Measurements from ENCODE around the gene NDUFS3. TPM values are rescaled to one million over a fixed set of nuclear protein-coding genes. Genes with fewer than 3 reads are reported as not detected.
A peak's percentile ranks its signal among the peaks of the same experiment; 100 is the strongest.

Gene NDUFS3
- total and polyA plus RNA-seq, 2 of the 13 experiments (the other 11 are each of a cell fraction or from before 2014, with no cell fraction given) = 151 to 184 TPM

DNA sequence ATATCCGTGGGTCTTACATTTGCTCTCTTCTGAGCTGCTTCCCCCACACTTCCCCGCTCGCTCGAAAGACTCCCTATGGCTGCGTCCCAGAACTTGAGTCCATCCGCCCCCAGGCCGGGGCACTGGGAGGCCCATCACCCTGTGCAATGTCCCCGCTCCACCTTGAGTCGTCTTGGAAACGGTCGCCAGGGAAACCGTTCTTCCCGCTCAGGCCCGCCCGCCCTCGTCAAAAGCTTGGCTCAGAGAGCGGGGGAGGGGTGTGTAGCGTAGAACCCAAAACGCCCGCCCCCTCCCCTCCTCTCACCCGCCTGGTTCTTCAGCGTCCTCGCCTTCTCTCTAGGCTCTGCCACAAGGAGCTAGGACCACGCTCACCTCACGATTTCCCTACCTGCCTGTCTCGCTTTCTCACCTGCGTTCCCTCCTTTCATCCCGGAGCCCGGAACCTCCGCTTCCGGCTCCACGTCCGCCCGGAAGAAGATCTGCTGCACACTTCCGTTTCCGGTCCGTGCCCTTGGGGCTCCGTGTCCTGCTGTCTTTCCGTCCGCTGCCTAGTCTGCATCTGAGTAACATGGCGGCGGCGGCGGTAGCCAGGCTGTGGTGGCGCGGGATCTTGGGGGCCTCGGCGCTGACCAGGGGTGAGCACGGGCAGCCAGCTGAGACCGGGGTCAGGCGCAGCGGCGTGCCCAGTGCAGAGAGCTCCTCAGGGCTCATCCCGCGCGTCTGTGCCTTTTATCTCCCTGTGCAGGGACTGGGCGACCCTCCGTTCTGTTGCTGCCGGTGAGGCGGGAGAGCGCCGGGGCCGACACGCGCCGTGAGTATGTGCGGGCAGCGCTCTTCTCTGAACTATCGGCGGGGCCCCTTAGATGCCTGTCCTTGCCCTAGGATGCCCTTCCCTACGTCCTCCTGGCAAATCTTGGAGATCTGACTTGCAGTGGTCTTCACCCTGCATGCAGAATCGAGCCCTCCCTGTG is at the start of gene NDUFS3, which contains the start of gene KBTBD4 (continued):
- TF ChIP-seq SPEN (CRISPR knock-in tag; IDR thresholded peaks at IDR 0.05; ENCODE audit: low read depth) = peak; percentile 95
- peak; percentile 82 for TF ChIP-seq ZKSCAN8 (CRISPR knock-in tag; IDR thresholded peaks at IDR 0.05; ENCODE audit: borderline replicate concordance)
- no peak for TF ChIP-seq CENPX (CRISPR knock-in tag; IDR thresholded peaks at IDR 0.05)
- peak; percentile 84 for TF ChIP-seq THRA (CRISPR knock-in tag; IDR thresholded peaks at IDR 0.05; ENCODE audit: borderline replicate concordance)
- TF ChIP-seq, protein P1, sequence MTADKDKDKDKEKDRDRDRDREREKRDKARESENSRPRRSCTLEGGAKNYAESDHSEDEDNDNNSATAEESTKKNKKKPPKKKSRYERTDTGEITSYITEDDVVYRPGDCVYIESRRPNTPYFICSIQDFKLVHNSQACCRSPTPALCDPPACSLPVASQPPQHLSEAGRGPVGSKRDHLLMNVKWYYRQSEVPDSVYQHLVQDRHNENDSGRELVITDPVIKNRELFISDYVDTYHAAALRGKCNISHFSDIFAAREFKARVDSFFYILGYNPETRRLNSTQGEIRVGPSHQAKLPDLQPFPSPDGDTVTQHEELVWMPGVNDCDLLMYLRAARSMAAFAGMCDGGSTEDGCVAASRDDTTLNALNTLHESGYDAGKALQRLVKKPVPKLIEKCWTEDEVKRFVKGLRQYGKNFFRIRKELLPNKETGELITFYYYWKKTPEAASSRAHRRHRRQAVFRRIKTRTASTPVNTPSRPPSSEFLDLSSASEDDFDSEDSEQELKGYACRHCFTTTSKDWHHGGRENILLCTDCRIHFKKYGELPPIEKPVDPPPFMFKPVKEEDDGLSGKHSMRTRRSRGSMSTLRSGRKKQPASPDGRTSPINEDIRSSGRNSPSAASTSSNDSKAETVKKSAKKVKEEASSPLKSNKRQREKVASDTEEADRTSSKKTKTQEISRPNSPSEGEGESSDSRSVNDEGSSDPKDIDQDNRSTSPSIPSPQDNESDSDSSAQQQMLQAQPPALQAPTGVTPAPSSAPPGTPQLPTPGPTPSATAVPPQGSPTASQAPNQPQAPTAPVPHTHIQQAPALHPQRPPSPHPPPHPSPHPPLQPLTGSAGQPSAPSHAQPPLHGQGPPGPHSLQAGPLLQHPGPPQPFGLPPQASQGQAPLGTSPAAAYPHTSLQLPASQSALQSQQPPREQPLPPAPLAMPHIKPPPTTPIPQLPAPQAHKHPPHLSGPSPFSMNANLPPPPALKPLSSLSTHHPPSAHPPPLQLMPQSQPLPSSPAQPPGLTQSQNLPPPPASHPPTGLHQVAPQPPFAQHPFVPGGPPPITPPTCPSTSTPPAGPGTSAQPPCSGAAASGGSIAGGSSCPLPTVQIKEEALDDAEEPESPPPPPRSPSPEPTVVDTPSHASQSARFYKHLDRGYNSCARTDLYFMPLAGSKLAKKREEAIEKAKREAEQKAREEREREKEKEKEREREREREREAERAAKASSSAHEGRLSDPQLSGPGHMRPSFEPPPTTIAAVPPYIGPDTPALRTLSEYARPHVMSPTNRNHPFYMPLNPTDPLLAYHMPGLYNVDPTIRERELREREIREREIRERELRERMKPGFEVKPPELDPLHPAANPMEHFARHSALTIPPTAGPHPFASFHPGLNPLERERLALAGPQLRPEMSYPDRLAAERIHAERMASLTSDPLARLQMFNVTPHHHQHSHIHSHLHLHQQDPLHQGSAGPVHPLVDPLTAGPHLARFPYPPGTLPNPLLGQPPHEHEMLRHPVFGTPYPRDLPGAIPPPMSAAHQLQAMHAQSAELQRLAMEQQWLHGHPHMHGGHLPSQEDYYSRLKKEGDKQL (CRISPR knock-in tag; IDR thresholded peaks at IDR 0.05; ENCODE audit: low read depth) = 0 out of 2 replicates have a peak, but pooled peaks have one; percentile 42
- TF ChIP-seq CSRNP1 (CRISPR knock-in tag; IDR thresholded peaks at IDR 0.05) = peak; percentile 89; the same call in 1 of the 2 replicates
- peak; percentile 95 for TF ChIP-seq SALL2 (CRISPR knock-in tag; IDR thresholded peaks at IDR 0.05)
- peak; percentile 77 for TF ChIP-seq PHF21A (CRISPR knock-in tag; IDR thresholded peaks at IDR 0.05)
- peak; percentile 74 for TF ChIP-seq MLX (CRISPR knock-in tag; IDR thresholded peaks at IDR 0.05)
- TF ChIP-seq, protein P2, sequence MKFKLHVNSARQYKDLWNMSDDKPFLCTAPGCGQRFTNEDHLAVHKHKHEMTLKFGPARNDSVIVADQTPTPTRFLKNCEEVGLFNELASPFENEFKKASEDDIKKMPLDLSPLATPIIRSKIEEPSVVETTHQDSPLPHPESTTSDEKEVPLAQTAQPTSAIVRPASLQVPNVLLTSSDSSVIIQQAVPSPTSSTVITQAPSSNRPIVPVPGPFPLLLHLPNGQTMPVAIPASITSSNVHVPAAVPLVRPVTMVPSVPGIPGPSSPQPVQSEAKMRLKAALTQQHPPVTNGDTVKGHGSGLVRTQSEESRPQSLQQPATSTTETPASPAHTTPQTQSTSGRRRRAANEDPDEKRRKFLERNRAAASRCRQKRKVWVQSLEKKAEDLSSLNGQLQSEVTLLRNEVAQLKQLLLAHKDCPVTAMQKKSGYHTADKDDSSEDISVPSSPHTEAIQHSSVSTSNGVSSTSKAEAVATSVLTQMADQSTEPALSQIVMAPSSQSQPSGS (CRISPR knock-in tag; IDR thresholded peaks at IDR 0.05) = peak; percentile 79
- peak; percentile 95; the same call in 1 of the 2 replicates for TF ChIP-seq SMYD3 (CRISPR knock-in tag; IDR thresholded peaks at IDR 0.05)
- peak; percentile 93 for TF ChIP-seq JARID2 (CRISPR knock-in tag; IDR thresholded peaks at IDR 0.05; ENCODE audit: insufficient replicate concordance)
- peak; percentile 88 for TF ChIP-seq MYPOP (CRISPR knock-in tag; IDR thresholded peaks at IDR 0.05)
- peak; percentile 58 for TF ChIP-seq PAX8 (CRISPR knock-in tag; IDR thresholded peaks at IDR 0.05; ENCODE audit: borderline replicate concordance)

Measured in HepG2 (cell line).